Measurements from ENCODE around the gene ZGPAT.

DNA sequence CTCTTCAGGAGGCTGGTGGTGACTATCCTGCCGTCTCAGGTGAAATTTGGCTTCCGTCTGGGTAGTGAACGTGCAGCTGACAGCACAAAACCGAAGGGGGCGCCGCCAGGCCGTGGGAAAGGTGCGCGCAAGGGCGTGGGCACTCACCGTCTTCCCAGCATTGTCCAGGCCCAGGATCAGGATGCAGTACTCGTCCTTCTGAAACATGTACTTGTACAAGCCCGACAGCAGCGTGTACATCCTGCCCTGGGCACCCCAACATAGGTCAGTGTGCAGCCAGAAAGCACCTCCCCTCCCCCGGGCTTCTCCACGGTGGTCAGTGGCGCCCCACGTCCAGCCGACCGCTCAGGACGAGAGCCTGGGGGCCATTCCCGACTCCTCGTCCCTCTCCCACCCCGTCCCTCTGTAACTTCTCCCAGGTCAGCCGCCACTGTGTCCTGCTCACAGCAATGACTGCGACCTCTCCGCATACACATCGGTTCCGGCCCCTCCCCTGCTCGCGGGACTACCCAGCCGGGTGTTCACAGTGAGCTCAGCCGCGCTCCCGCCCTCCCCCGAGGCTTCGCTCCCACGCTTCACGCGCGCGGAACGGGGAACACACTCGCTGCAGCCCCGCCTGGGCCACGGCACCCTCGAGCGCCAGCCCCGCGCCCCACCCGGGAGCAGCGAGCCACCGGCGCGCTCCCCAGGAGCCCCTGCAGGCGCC, 834 bp upstream of the ZGPAT start:
- no peak for TF ChIP-seq CTCF (conservative IDR thresholded peaks at IDR 0.05; ENCODE audit: low read depth, low read length)
- no peak for TF ChIP-seq EZH2 (IDR thresholded peaks at IDR 0.05; ENCODE audit: borderline replicate concordance, low read depth, low read length, poor library complexity, severe bottlenecking)
